Activated CD4-positive, alpha-beta T cell treated with anti-CD3 and anti-CD28 coated beads for 36 hours (primary cell): ENCODE results near the gene MLEC. TPM values are rescaled to one million over a fixed set of nuclear protein-coding genes. Genes with fewer than 3 reads are reported as not detected.

Source experiments
- ATAC-seq: fragments of 200-7000 bp; cut with Tn5 transposase; one replicate; pipeline ENCODE4 v1.10.0; 2021; ENCODE audit warnings: mild to moderate bottlenecking, moderate library complexity
- CTCF ChIA-PET: fragments of 350-600 bp; sonication (Branson Sonifier 250); formaldehyde crosslinking; loops from one replicate; lab custom pipeline; 2021; ENCODE audit warnings: antibody characterized with exemption; lab: Charles Lee
- POLR2A ChIA-PET: fragments of 350-600 bp; sonication (Branson Sonifier 250); formaldehyde crosslinking; loops from one replicate; lab custom pipeline; 2021; ENCODE audit warnings: antibody characterized with exemption, inconsistent platforms; lab: Charles Lee
- DNase-seq: peaks from one replicate; pipeline ENCODE4 v3.0.0-alpha.2; 2020
- H3K27ac Mint-ChIP-seq: one replicate; pipeline ENCODE4 v1.8.0; 2021; ENCODE audit warnings: mixed read lengths
- H3K27me3 Mint-ChIP-seq: one replicate; pipeline ENCODE4 v1.8.0; 2021; ENCODE audit warnings: mixed read lengths
- H3K36me3 Mint-ChIP-seq: one replicate; pipeline ENCODE4 v1.8.0; 2021; ENCODE audit warnings: low read depth, mixed read lengths
- H3K4me1 Mint-ChIP-seq: one replicate; pipeline ENCODE4 v1.8.0; 2021; ENCODE audit warnings: mixed read lengths
- H3K4me3 Mint-ChIP-seq: one replicate; pipeline ENCODE4 v1.8.0; 2021; ENCODE audit warnings: mild to moderate bottlenecking, moderate library complexity, mixed read lengths
- H3K9me3 Mint-ChIP-seq: one replicate; pipeline ENCODE4 v1.8.0; 2021; ENCODE audit warnings: low read depth, mixed read lengths
- intact Hi-C, 2 experiments: fragments of 100-400 bp; cut with DNase I in 1 of 2; cut with micrococcal nuclease in 1 of 2; formaldehyde crosslinking; loops; one replicate each; pipeline versions ENCODE4 v1.14.2 to v1.15.1; 2022 to 2024; cut with DNase I, micrococcal nuclease
- total RNA-seq, 2 experiments: library from RNA; stranded (reverse); gene quantifications; one replicate each; pipeline ENCODE4 v1.2.3, GENCODE V29; 2021

The MLEC gene
- total RNA-seq, 2 experiments from 2014 or later: 70.6 to 89.5 TPM

DNA sequence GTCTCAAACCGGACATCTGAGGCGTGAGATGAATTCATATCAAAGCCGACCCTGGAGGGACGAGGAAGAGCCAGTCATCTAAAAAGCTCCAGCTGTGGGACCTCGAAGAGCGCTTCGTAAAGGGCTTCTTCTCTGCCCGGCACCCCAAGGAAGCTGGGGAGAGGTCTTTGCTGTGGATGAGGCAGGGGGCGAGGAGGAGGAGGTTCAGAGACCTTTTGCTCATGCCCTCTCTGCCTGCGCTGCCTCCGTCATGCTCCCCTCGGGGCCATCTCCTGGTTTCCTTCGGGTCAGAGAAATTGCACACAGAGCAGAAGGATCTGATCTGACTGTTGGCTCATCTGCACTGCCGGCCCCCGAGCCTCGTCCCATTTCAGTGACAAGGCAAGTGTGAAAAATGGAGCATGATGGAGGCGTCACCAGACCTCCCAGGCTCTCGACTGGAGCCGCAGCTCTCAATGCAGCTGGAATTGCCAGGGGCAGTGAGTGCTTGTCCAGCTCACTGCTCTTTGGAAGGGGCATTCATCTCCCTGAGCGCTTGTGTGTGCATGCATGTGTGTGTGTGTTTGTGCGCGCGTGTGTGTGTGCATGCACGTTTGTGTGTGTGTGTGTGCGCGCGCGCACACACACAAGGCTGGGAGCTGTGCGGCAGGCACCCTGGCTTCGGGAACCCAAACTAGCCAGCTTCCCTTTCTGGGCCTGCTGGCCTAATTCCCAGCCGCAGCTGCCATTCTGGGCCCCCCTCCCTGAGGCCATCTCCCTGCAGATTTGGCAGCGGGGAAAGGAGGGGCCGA lies 37.3 kb upstream of the MLEC start:
- CTCF ChIA-PET: interaction anchor here (0.5 to 7.1 kb wide), 56 partner anchors 9 to 1095 kb away, joined by 3 to 123 read pairs (median 4); partner anchors contain the start of genes ACADS, CABP1, MLEC and P2RX7
- peak; percentile 35 for DNase-seq
- ATAC-seq: peak; percentile 8
- intact Hi-C loops: loop anchor here (1.0 to 10.0 kb wide), 4 partner anchors 37 to 465 kb away; no protein-coding TSS in a partner anchor
- peaks cover 48% of the 10 kb centered on the region for H3K27me3 Mint-ChIP-seq
- POLR2A ChIA-PET: interaction anchor here (0.6 to 1.2 kb wide), 3 partner anchors 40 to 68 kb away, joined by 3 to 8 read pairs (median 4); partner anchors contain the start of gene POP5
- no peak overlapping the region for H3K27ac Mint-ChIP-seq
- H3K4me1 Mint-ChIP-seq: peaks cover 15% of the 10 kb centered on the region
- no peaks in the 10 kb centered on the region for H3K36me3 Mint-ChIP-seq
- H3K4me3 Mint-ChIP-seq: peak overlapping the region; percentile 37
- H3K9me3 Mint-ChIP-seq: no peaks in the 10 kb centered on the region

GRCh38 chr12:120650233-120650690 lies 36.7 kb upstream of the MLEC start:
- Mint-ChIP-seq H3K9me3 (no peaks in the 10 kb centered on the region), H3K27me3 (peaks cover 43% of the 10 kb centered on the region), H3K4me1 (peaks cover 15% of the 10 kb centered on the region), H3K27ac (no peak overlapping the region), H3K4me3 (no peak overlapping the region), H3K36me3 (no peaks in the 10 kb centered on the region)
- DNase-seq (no peak), ATAC-seq (no peak)
- intact Hi-C loops: no loop called here
- ChIA-PET CTCF (interaction anchor here (0.5 to 7.1 kb wide), 18 partner anchors 8 to 1533 kb away, joined by 3 to 123 read pairs (median 6); partner anchors contain the start of genes ACADS, LRRC43 and POP5), POLR2A (interaction anchor here (1.0 kb wide), 1 partner anchor 39 kb away, joined by 4 read pairs; no protein-coding TSS in a partner anchor)

GRCh38 chr12:120651821-120652220 lies 35.1 kb upstream of the MLEC start:
- Mint-ChIP-seq H3K9me3 (no peaks in the 10 kb centered on the region), H3K27me3 (peaks cover 34% of the 10 kb centered on the region), H3K36me3 (no peaks in the 10 kb centered on the region), H3K4me1 (peaks cover 14% of the 10 kb centered on the region), H3K4me3 (no peak overlapping the region), H3K27ac (no peak overlapping the region)
- ATAC-seq (no peak), DNase-seq (no peak)
- ChIA-PET CTCF (interaction anchor here (0.6 to 1.2 kb wide), 2 partner anchors 10 to 225 kb away, joined by 3 read pairs; no protein-coding TSS in a partner anchor), POLR2A (interaction anchor here (0.5 kb wide), 1 partner anchor 524 kb away, joined by 4 read pairs; no protein-coding TSS in a partner anchor)
- intact Hi-C loops: no loop called here

DNA sequence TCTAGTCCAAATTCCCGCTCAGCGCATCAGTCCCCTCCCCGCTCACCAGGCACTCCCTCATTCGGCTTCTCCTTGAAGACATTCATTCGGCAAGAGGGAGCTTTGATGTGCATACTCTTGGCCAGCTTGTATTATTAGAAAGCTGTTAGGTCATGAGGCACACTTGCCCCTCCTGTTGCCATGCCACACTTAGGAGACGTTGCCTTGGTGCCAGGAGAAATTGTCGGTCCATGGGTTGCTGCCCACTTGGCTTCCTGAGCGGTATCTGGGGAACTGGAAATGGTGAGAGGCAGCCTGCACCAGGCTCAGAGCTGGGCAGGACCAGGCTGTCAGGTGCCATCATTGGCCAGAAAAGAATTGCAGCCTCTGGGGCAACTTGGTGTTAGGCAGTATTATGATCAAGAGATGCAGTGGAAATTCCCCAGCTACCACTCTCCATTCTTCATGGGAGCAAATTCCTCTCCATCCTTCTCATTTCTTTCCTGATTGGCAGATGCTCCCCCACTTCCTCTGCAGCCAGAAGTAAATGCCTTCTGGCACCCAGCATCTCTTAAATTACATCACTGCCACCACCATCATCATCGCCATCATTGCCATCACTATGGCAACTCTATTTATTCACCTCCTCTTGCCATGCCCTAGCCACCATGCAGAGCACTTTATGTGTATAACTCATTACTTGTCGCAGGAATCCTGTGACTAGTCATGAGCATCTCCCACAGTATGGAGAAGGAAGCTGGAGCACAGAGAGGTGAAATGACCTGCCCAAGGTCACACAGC lies 34.1 kb upstream of the MLEC start:
- Mint-ChIP-seq H3K4me1 (peaks cover 11% of the 10 kb centered on the region), H3K27me3 (peaks cover 30% of the 10 kb centered on the region), H3K27ac (no peak overlapping the region), H3K4me3 (no peak overlapping the region), H3K36me3 (no peaks in the 10 kb centered on the region), H3K9me3 (no peaks in the 10 kb centered on the region)
- intact Hi-C loops: no loop called here
- ATAC-seq (no peak), DNase-seq (no peak)
- ChIA-PET CTCF (interaction anchor here (0.7 to 1.2 kb wide), 3 partner anchors 11 to 71 kb away, joined by 3 to 4 read pairs (median 3); partner anchors contain the start of gene POP5), POLR2A (interaction anchor here (0.6 kb wide), 1 partner anchor 17 kb away, joined by 3 read pairs; no protein-coding TSS in a partner anchor)

GRCh38 chr12:120653611-120654010 lies 33.3 kb upstream of the MLEC start:
- Mint-ChIP-seq H3K9me3 (no peaks in the 10 kb centered on the region), H3K36me3 (no peaks in the 10 kb centered on the region), H3K4me1 (peaks cover 11% of the 10 kb centered on the region), H3K4me3 (no peak overlapping the region), H3K27ac (no peak overlapping the region), H3K27me3 (peaks cover 26% of the 10 kb centered on the region)
- ChIA-PET CTCF (interaction anchor here (1.0 kb wide), 1 partner anchor 10 kb away, joined by 3 read pairs; no protein-coding TSS in a partner anchor), POLR2A (no interaction called here)
- ATAC-seq: no peak
- DNase-seq: no peak
- intact Hi-C loops: no loop called here

GRCh38 chr12:120654656-120655055 lies 32.3 kb upstream of the MLEC start:
- ChIA-PET POLR2A (no interaction called here), CTCF (interaction anchor here (0.6 kb wide), 1 partner anchor 404 kb away, joined by 3 read pairs; no protein-coding TSS in a partner anchor)
- Mint-ChIP-seq H3K4me1 (peaks cover under 1% of the 10 kb centered on the region), H3K9me3 (no peaks in the 10 kb centered on the region), H3K4me3 (no peak overlapping the region), H3K27ac (no peak overlapping the region), H3K27me3 (peaks cover 17% of the 10 kb centered on the region), H3K36me3 (no peaks in the 10 kb centered on the region)
- ATAC-seq (no peak), DNase-seq (no peak)
- intact Hi-C loops: no loop called here

- Mint-ChIP-seq H3K36me3 (no peaks in the 10 kb centered on the region), H3K9me3 (no peaks in the 10 kb centered on the region), H3K27ac (no peak overlapping the region), H3K27me3 (peaks cover 9% of the 10 kb centered on the region), H3K4me3 (no peak overlapping the region), H3K4me1 (no peaks in the 10 kb centered on the region)
- CTCF ChIA-PET: interaction anchor here (5.4 kb wide), 1 partner anchor 8 kb away, joined by 35 read pairs; no protein-coding TSS in a partner anchor
- ATAC-seq (no peak), DNase-seq (no peak)
- intact Hi-C loops: no loop called here
- POLR2A ChIA-PET: no interaction called here
These were observed 30.9 kb upstream of the MLEC start for GRCh38 chr12:120656008-120656407.

GRCh38 chr12:120658286-120659150 lies 28.4 kb upstream of the MLEC start:
- ChIA-PET POLR2A (no interaction called here), CTCF (interaction anchor here (0.6 to 5.4 kb wide), 4 partner anchors 10 to 327 kb away, joined by 3 to 35 read pairs (median 4); no protein-coding TSS in a partner anchor)
- ATAC-seq (no peak), DNase-seq (no peak)
- intact Hi-C loops: no loop called here
- Mint-ChIP-seq H3K36me3 (no peaks in the 10 kb centered on the region), H3K9me3 (no peaks in the 10 kb centered on the region), H3K4me3 (no peak overlapping the region), H3K27me3 (no peaks in the 10 kb centered on the region), H3K27ac (no peak overlapping the region), H3K4me1 (no peaks in the 10 kb centered on the region)

DNA sequence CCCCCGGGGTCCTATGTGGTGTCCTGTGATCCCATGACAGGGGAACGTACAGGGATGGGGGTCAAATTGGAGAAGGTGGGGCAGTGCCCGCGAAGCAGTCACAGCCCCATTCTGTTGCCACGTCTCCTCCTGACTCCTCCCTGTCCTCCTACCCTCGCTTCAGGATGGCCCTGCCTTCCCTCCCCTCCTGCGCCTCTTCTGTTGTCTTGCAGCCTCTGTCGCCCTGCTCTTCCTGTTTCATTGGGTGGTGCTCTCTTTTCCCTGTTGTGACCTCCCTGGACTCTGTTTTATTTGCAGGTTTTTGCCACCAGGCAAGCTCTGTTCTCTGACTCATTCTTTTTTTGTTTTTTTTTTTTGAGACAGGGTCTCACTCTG lies 27.8 kb upstream of the MLEC start:
- no peak overlapping the region for H3K27ac Mint-ChIP-seq
- no peak for ATAC-seq
- H3K27me3 Mint-ChIP-seq: no peaks in the 10 kb centered on the region
- no peak for DNase-seq
- H3K4me3 Mint-ChIP-seq: no peak overlapping the region
- H3K36me3 Mint-ChIP-seq: no peaks in the 10 kb centered on the region
- no peaks in the 10 kb centered on the region for H3K4me1 Mint-ChIP-seq
- intact Hi-C loops: no loop called here
- no peaks in the 10 kb centered on the region for H3K9me3 Mint-ChIP-seq
- CTCF ChIA-PET: interaction anchor here (0.6 to 5.4 kb wide), 2 partner anchors 11 to 74 kb away, joined by 3 to 35 read pairs; no protein-coding TSS in a partner anchor
- POLR2A ChIA-PET: no interaction called here

GRCh38 chr12:120661432-120661831 lies 25.5 kb upstream of the MLEC start:
- DNase-seq (no peak), ATAC-seq (no peak)
- CTCF ChIA-PET: interaction anchor here (1.1 to 5.4 kb wide), 3 partner anchors 12 to 50 kb away, joined by 3 to 35 read pairs (median 3); no protein-coding TSS in a partner anchor
- POLR2A ChIA-PET: no interaction called here
- no peaks in the 10 kb centered on the region for H3K9me3 Mint-ChIP-seq
- intact Hi-C loops: no loop called here
- no peaks in the 10 kb centered on the region for H3K36me3 Mint-ChIP-seq
- H3K27me3 Mint-ChIP-seq: no peaks in the 10 kb centered on the region
- no peaks in the 10 kb centered on the region for H3K4me1 Mint-ChIP-seq
- H3K4me3 Mint-ChIP-seq: no peak overlapping the region
- no peak overlapping the region for H3K27ac Mint-ChIP-seq
